Fibroblast of peridontal ligament (primary cell): ENCODE data around the gene MAMSTR.

Source experiments
- DNase-seq: peaks from one replicate; pipeline ENCODE4 v3.0.0-alpha.2; 2010; ENCODE audit errors: extremely low read depth

MAMSTR gene

GRCh38 chr19:48665786-48666185 is 53.7 kb downstream of the MAMSTR start:
- no peak for DNase-seq

GRCh38 chr19:48664476-48664875 is 55.0 kb downstream of the MAMSTR start:
- no peak for DNase-seq

GRCh38 chr19:48663667-48664066 is 55.9 kb downstream of the MAMSTR start:
- DNase-seq: no peak
